GM18867 (cell line): Measurements from ENCODE around the gene TBX10.
"Not testable (repeated sequence)": the region's sequence is repeated elsewhere in the genome, so short reads cannot be mapped to it uniquely, and the experiment has no call there.

Experiments
- ATAC-seq: cut with Tn5 transposase; IDR thresholded peaks from one replicate; pipeline ENCODE4 v1.9.1; 2021; ENCODE audit warnings: mild to moderate bottlenecking, moderate library complexity; ENCODE audit not compliant: unreplicated experiment

TBX10 gene

GRCh38 chr11:67639438-67639859 lies at the start of gene TBX10:
Gene TBX10 (minus strand): TSS chr11:67639763. CDS start chr11:67639472, 291 bp downstream.
- ATAC-seq = no peak

- ATAC-seq = no peak
These were observed 49.6 kb upstream of the TBX10 start for GRCh38 chr11:67689178-67689577.

GRCh38 chr11:67687986-67688385 lies 48.4 kb upstream of the TBX10 start:
- ATAC-seq = no peak

DNA sequence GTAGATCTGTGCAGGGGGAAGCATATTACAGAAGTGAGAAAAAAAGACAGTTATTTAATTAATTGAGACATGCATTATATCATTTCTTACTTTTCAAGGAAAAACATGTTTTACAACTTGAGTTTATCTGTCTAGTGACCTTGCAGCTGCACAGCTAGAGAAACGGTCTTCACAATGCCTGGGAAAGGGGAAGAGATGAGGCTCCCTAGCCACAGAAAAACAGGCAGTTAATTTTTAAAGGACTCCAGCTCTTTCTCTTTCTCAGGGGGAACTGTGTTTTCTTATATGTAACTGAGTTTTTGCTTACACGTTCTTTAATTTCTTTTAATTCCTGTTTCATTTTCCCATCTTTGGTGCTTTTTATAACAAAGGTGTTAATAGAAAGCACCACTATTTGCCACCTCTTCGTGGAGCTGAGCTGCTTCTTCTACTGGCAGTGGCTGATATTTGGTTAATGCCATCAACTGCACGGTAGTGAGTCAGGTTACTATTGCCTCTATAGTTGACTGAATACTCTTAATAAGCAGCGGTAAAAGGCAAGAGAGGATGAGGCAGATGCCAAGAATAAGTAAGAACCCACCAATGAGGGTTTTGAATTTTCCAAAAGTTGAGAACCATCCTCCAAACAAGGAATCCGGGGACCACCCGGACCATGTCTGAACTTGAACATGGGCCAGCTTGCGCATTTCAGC lies 46.2 kb upstream of the TBX10 start:
- not testable (repeated sequence) for ATAC-seq

- not testable (repeated sequence) for ATAC-seq
These were observed 42.8 kb upstream of the TBX10 start for GRCh38 chr11:67682126-67683034.

GRCh38 chr11:67680696-67681470 lies 41.3 kb upstream of the TBX10 start:
- ATAC-seq = no peak

DNA sequence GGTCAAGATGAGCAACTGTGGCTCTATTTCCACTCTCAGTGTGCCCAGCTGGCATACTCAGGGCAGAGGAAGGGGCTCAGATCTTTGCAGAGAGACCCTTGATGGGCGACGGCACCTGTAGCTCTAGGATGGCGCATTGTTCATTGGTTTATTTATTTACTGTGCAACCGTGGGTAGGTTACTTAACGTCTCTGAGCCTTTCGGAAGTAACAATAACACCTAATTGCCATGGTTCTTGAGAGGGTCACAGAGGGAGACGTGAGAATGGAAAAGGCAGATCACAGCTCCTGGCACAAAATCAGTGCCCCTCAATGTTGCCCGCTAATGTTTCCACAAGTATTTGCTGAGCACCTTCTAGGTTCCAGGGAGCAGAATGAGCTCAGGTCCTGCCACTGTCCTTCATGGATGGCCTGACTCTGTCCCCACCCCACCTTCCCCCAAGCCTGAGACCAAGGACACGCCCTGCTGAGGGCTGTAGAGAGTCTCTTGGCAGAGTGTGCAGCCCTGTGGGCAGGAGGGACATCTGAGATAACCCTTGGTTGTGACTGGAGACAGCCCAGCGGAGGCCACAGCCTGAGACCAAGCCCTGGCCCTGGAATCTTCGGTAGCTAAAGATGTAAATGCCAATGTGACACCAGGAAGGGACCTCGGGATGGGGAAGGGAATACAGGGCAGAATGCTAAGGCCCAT lies 35.6 kb upstream of the TBX10 start:
- ATAC-seq = no peak

DNA sequence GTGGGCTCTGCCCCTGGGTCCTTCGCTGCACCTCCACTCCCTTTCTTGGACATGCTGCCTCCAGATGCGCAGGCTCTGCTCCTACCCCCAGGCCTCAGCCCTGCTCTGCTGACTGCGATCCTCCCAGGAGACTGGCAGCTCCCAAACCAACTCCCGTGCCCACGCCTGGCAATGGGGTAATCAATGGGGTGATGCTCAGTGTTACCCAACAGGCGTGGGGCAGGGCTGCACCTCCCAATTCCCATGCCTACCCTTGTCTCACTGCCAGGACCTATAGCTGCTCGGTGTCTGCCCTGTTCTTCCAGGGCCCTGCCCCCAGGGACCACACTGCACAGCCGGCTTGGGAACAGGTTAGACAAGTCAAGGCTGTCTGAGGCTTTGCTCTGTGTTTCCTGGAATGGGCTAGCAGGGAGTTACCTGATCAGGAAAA lies 34.9 kb upstream of the TBX10 start, which contains the start of gene ALDH3B2:
ALDH3B2 (minus strand) TSS at position 182 of the 430 bp plus-strand sequence. CDS start 7,688 bp downstream, outside the sequence.
- no peak for ATAC-seq

DNA sequence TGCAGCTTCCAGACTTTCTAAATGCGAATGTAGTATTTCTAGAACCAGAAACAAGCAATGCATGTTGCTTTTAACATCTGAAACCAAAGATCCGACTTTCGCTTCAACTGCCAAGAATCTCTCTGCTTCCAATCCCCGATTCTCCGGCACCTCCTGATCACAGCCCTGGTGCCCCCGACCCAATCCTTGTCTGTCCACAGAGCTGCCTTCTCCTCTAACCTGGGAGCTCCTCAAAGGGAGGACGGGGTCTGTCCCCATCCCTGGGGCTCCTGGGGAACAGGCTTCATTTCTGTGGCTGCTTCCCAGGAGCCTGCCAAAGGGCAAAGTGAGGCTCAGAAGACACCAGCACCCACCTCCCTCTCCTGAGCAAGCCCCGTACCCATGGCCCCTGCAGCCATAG lies 34.3 kb upstream of the TBX10 start:
- no peak for ATAC-seq

DNA sequence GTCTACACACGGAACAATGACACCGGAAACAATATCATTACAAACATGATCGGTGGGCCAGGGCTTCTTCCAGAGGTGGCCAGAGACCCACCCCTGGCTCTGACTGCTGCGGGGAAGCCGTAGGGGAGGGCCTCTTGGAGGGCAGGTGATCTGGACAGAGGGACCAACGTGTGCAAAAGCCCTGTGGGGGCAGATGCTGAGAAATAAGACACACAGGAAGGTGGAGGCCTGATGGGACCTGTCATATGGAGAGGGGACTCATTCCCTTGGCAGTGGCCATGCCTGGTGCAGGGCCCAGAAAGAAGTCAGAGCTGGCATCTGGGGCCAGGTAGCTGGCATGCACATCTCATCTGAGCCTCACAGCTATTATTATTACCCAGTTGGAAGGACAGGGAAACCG lies 33.8 kb upstream of the TBX10 start:
- ATAC-seq = no peak

- ATAC-seq = no peak
These were observed 31.6 kb upstream of the TBX10 start for GRCh38 chr11:67671211-67671520.

DNA sequence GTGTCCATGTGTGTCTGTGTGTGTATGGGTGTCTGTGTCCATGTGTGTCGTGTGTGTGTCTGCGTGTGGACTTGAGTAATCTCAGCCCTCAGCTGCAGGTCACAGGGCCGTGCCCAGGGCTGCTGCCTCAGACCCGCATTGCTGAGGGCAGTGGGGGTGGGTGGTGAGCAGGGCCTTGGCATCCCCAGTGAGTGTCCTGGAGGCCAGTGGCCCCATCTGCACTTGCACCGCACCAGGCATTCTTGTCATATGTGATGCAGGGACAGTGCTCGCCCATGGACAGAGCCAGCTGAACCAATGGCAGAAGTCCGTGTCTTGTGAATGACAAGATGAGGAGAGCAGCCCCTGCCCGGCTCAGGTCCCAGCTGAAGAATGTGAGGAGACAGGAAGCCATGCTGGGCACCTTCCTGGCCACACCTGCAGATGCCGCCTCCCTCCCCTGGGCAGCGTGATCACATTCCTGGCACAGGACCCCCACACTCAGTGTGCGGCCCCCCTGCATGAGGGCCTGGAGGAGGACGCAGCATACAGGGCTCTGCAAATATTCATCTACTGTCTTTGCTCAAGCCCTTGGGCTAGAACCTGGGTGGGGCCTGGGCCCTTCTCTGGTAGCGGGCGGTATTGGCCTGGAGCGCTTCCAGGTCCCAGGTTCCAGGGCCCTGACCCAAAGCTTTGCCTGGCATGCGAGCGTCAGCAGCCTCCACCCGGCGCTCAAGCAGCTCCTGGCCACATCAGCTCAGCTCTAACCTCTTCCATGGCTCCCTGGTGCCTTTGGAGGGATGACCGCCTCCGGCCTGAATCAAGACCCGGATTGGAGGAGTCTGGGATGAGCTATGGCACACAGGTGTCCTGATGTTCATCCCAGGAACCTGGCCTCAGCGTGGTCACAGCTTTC lies 31.0 kb upstream of the TBX10 start:
- ATAC-seq = no peak

- ATAC-seq = no peak
These were observed 28.6 kb upstream of the TBX10 start for GRCh38 chr11:67668192-67668551.

GRCh38 chr11:67667490-67668191 lies 28.1 kb upstream of the TBX10 start:
- no peak for ATAC-seq

DNA sequence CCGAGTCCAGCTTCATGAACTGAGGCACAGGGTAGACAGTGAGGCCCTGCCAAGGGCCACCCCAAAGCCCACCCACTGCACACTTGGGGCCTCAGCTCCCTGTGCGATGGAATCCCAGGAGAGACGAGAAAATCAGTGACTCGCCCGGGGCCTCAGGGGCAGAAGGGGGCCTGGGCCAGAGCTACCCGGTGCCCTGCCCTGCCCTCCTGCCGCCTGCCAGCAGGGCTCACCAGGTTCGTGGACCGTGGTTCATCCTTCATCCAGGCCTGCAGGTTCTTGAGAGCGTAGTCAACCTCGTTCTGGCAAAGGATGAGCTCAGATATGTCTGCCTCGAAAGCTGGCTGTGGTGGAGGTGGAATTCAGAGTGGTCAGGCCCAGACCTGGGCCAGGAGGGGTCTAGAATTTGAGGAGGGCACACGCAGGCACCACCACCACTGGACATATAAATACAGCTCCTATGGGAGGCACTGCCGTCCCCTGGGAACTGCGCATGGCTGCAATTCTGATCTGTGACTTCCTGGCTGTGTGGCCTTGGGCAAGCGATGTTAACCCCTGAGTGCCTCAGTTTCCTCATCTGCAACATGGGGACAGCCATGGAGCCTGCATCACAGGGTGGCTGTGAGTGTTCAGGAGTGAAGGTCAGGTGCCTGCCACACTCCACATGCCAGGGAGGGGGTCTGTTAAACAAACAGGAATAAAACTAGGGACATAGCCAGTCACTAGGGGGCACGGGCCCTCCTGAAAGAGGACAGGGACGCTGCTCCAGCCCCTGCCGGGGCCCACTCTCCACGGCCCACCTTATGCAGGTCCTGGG lies 27.3 kb upstream of the TBX10 start:
- no peak for ATAC-seq

GRCh38 chr11:67666303-67666645 lies 26.7 kb upstream of the TBX10 start:
- no peak for ATAC-seq

DNA sequence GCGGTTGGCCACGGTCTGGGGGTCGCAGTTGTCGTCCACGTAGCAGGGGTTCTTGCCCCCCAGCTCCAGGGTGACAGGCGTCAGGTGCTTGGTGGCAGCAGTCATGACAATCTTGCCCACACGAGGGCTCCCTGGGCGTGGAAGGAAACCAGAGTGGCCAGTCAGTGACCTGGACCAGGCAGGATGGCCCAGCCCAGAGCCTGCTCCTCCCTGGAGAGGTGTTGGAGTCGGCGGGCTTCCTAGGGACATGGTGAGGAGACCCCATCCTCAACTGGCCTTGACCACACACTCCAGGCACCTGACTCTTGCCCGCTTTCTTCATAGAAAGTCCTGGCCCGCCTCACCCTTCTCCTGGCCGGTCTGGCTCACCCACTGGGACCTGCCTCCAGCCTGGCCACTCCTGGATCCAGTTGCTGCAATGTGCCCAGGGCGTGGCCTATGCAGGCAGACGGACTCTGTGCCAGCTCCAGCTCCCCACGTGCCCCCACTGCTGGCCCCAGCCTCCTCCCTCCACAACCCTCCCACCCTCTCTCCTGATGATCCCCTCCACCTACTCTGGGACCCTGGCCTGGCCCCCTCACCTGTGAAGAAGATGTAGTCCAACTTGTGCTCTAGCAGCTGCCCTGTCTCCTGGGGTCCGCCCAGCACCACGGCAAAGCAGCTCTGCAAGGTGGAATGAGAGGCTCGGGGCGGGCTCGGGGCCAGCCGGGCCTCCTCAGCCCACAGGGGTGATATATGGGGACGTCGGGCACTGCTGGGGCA lies 26.2 kb upstream of the TBX10 start:
- no peak for ATAC-seq
